GM19351 (cell line): Measurements from ENCODE around the gene COPZ2.
"Not testable (repeated sequence)": the region's sequence is repeated elsewhere in the genome, so short reads cannot be mapped to it uniquely, and the experiment has no call there.

Experiments used
- ATAC-seq: cut with Tn5 transposase; IDR thresholded peaks from one replicate; pipeline ENCODE4 v1.9.1; 2021; ENCODE audit warnings: mild to moderate bottlenecking, moderate library complexity; ENCODE audit not compliant: unreplicated experiment

The COPZ2 gene

DNA sequence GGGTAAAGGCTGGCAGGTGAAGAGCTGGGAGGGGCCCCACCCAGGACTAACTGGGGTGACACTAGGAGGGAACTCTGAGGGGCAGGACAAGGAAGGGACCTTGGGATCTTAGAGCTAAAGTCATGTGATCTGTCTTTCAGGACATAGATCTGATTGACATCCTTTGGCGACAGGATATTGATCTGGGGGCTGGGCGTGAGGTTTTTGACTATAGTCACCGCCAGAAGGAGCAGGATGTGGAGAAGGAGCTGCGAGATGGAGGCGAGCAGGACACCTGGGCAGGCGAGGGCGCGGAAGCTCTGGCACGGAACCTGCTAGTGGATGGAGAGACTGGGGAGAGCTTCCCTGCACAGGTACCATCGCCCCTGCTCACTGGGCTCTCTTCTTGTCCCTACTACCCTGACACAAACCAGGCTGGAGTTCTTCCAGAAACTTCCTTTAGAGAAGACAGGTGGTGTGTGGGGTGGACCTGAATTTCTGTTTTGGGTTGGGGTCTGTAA, 18.7 kb upstream of the COPZ2 start:
- ATAC-seq, result no peak

DNA sequence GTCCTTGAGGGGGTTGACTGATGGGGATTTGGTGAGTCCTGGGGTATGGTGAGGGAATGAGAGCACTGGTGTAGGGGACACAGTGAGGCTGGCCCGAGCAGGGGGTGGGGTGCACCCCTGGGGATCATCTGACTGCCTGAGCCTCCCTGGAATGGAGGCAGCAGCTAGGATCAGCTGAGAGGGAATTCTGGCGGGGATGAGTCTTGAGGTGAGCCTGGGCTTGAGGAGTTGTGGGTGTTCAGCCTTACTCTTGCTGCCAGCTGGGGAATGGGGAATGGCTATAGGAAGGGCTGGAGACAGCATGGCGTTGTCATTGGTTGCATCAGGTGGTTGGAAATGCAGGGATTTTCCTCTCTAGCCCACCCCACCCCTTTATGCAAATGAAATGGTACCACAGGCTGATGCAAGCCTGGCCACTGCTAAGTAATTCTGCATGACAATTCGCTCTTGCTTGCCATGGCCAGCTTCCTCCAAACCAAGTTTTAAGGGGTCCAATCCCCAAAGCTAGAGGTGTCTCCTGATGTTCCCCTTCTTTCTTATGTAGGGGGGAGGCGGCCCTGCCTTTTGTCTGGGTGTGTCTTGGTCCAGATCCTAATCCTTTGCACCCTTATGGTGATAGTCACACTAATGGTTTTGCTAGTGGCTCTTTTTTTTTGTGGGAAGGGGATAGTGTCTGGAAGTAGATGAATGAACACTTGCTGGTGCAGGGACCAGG, 18.1 kb upstream of the COPZ2 start:
- no peak for ATAC-seq

DNA sequence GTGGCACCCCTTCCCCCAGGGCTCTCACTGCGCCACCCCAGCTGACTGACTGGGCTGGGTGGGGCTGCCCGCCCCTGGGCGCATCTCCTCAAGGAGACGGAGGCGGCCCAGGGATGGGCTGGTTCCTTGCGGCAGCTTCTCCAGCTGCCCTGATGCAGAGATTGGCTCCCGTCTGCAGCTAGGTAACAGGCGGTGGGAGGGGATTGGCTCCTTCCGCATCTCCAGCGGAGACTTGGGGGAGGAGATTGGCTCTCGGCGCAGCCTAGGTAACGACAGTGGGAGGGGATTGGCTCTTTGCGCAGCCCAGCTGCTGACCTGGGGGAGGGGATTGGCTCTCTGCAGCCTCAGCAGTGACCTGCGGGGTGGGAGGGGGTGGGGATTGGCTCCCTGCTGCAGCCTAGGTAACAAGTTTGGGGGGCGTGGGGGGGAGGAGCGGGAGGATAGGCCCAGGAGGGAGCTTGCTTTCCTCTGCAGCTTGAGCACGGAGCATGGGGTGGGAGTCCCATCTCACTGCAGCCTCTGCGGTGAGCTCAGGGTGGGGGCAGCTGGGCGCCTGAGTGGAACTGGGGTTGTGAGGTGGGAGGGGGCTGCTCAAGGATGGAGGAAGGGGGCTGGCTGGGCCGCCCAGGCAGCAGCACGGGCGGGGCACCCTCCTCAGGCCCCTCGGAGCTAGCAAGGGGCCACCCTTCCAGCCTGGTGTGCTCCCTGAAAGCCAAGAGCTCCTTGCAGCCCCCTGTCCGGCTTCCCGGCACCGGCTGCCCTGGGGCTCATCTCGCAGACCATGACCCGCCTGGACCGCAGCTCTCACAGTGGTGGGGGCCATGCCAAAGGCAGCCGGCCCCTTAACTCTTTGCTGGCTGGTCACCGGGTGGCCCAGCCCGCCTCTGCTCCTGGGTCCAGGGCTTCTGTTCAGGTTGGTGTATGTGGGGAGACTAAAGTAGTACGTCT, 16.9 kb upstream of the COPZ2 start:
- ATAC-seq, result no peak

DNA sequence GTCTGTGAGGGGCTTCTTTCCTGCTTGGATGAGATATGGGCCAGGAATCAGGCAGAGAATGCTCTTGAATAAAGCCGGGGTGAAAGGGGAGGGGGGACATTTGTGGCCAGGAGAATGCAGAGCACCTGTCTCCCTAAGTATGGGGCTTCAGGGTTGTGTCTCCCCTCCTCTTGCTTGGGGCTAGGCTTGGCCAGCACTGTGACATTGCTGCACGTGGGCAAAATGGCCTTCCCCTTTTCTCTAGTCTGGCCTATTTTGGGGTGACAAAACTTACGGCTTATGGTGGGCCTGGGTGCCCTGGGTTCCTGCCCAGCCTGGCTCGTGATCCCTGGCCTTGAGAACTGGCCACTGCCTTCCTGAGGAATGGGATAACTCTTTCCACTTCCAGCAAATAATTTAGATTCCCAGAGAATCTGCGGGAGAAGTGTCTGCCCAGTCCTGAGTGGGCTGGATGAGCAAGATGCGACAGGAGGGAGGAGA, 16.2 kb upstream of the COPZ2 start:
- ATAC-seq, result no peak

GRCh38 chr17:48052956-48053757, 15.6 kb upstream of the COPZ2 start:
- ATAC-seq, result no peak

- ATAC-seq, result no peak
These were observed 14.3 kb upstream of the COPZ2 start for GRCh38 chr17:48051706-48052486.

GRCh38 chr17:48051283-48051682, 13.7 kb upstream of the COPZ2 start:
- ATAC-seq, result no peak

- ATAC-seq, result peak; percentile 32
These were observed 11.0 kb upstream of the COPZ2 start for GRCh38 chr17:48048384-48049126.

DNA sequence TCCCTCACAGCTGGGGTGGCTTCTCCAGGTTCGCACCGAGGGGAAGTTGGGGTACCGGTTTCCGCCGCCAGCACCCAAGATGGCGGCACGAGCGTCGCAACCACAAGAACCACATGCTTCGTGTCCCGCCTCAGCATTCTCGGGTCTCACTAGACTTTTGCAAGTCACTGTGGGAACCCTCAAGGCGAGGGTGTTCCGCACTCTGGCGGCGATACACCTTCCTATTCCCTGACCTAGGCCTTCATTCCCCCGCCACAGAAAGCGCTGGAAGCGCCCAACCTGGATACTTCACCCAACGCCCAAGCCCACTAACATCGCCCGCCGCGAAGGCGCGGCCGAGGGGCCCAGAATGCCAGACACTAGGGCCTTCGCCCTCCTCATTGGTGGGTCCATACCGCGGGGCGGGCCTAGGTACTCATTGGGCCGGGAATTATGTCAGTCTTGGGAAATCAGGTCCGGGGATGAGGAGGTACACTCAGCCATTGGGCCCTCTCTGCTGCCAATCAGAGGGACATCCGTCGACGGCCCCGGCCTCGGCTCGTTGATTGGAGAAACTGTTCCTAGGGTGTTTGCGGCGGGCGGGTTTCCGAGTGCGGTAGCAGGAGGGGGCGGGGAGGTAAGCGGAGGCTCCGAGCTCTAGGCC, 10.3 kb upstream of the COPZ2 start, which contains the start of gene NFE2L1:
Gene NFE2L1 (plus strand): TSS at position 619 of the 643 bp plus-strand sequence. CDS start 2,760 bp downstream, outside the sequence.
- ATAC-seq, result peak; percentile 89

GRCh38 chr17:48047113-48047740, 9.6 kb upstream of the COPZ2 start:
- no peak for ATAC-seq

DNA sequence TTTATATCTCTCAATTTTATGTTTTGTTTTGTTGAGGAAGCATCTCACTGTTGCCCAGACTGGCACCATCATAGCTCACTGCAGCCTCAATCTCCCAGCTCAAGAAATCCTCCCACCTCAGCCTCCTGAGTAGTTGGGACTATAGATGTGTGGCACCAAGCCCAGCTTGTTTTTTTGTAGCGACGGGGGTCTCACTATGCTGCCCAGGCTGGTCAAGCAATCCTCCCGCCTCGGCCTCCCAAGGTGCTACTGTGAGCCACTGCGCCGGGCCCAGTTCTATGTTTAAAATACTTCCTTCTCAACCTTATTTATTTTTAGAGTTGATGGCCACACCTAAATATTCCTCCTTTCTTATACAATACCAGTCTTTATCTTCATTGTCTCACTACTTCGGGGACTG, 8.7 kb upstream of the COPZ2 start:
- ATAC-seq, result no peak

DNA sequence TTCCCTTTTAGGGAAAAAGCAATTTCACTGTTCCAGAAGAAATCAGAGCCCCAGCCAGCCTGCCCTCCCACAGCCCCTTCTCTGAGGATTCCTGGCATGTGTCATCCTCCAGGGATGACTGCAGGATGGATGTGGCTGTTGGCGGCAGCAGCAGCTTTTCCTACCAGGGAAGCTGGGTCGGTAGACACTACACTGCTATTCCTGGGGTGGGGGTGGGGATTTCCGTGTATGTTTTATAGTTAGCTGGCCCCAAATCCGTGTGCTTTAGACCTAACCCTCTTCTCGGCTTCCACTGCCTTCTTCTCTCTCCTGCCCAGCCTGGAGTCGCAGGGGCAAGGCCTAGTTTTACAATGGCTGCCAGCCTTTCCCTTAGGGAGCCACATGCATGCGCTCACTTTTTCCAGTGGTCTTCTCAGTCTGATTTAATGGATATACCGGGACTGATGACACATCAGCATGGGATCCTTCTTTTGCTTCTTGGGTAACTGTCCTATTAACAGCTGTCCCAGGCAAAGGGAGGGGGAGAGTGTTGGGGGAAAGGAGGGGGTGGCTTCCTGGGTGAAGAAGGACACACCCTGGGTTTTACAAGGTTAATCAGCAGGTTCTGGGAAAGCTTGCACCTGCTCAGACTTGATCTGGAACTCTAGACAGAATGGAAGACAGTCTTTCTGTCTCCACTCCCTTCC, 7.9 kb upstream of the COPZ2 start:
- ATAC-seq, result no peak

- ATAC-seq, result no peak
These were observed 7.3 kb upstream of the COPZ2 start for GRCh38 chr17:48044851-48045250.

GRCh38 chr17:48043176-48043575, 5.6 kb upstream of the COPZ2 start:
- ATAC-seq, result no peak

- no peak for ATAC-seq
These were observed 1.1 kb upstream of the COPZ2 start for GRCh38 chr17:48038687-48039086.

DNA sequence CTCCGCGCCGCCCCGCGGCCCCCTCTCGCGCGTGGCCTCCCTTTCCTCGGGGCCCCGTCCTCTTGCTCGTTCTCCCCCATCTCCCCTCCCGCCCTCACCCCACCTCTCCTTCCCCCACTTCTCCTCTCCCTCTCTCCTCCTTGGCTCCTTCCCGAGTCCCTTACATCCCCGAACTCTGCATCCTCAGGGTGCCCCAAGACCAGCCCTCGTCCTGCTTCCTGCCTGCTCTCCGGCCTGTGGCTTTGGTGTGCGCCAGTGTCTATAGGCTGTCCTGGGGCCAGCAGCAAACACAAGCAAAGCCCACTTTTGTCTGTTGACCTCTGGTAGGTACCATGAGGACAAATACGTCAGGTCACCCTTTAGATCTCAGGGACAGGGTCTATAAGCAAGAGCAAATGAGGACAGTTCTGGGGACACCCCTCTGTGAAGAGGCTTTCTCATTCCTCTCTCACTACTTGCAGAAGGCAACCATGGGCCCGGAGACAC, 284 bp upstream of the COPZ2 start:
- no peak for ATAC-seq

GRCh38 chr17:48036693-48037035, 933 bp downstream of the COPZ2 start:
- no peak for ATAC-seq

GRCh38 chr17:48034734-48035133, 2.9 kb downstream of the COPZ2 start:
- not testable (repeated sequence) for ATAC-seq
